ENCODE measurements around the gene BCL2L13.
A peak's percentile ranks its signal among the peaks of the same experiment; 100 is the strongest.
"Not testable (repeated sequence)": the region's sequence is repeated elsewhere in the genome, so short reads cannot be mapped to it uniquely, and the experiment has no call there.

The BCL2L13 gene

GRCh38 chr22:17636850-17637249, 1.7 kb upstream of the BCL2L13 start:
- DNase-seq (ENCODE audit: low spot score), result not testable (repeated sequence)

- no peak for DNase-seq (ENCODE audit: low spot score)
Measured at GRCh38 chr22:17637490-17638181, 921 bp upstream of the BCL2L13 start.

- DNase-seq (ENCODE audit: low spot score), result peak; percentile 51
Measured at GRCh38 chr22:17638182-17638431, 450 bp upstream of the BCL2L13 start.

GRCh38 chr22:17639247-17639741, 737 bp downstream of the BCL2L13 start:
- peak; percentile 66 for DNase-seq (ENCODE audit: low spot score)

GRCh38 chr22:17641269-17641668, 2.7 kb downstream of the BCL2L13 start:
- no peak for DNase-seq (ENCODE audit: low spot score)

- not testable (repeated sequence) for DNase-seq (ENCODE audit: low spot score)
Measured at GRCh38 chr22:17642357-17642756, 3.8 kb downstream of the BCL2L13 start.

- no peak for DNase-seq (ENCODE audit: low spot score)
Measured at GRCh38 chr22:17647452-17647851, 8.9 kb downstream of the BCL2L13 start.

- DNase-seq (ENCODE audit: low spot score), result no peak
Measured at GRCh38 chr22:17647991-17648390, 9.4 kb downstream of the BCL2L13 start.

- no peak for DNase-seq (ENCODE audit: low spot score)
Measured at GRCh38 chr22:17648569-17648968, 10.0 kb downstream of the BCL2L13 start.

- no peak for DNase-seq (ENCODE audit: low spot score)
Measured at GRCh38 chr22:17655289-17655688, 16.7 kb downstream of the BCL2L13 start.

GRCh38 chr22:17656870-17657395, 18.4 kb downstream of the BCL2L13 start:
- no peak for DNase-seq (ENCODE audit: low spot score)

- no peak for DNase-seq (ENCODE audit: low spot score)
Measured at GRCh38 chr22:17664414-17665055, 26.0 kb downstream of the BCL2L13 start.

- no peak for DNase-seq (ENCODE audit: low spot score)
Measured at GRCh38 chr22:17665248-17665647, 26.7 kb downstream of the BCL2L13 start.

GRCh38 chr22:17665854-17666253, 27.3 kb downstream of the BCL2L13 start:
- DNase-seq (ENCODE audit: low spot score), result no peak

- not testable (repeated sequence) for DNase-seq (ENCODE audit: low spot score)
Measured at GRCh38 chr22:17671521-17672092, 33.0 kb downstream of the BCL2L13 start.

- DNase-seq (ENCODE audit: low spot score), result no peak
Measured at GRCh38 chr22:17672417-17672991, 33.9 kb downstream of the BCL2L13 start.

GRCh38 chr22:17674152-17674551, 35.6 kb downstream of the BCL2L13 start:
- DNase-seq (ENCODE audit: low spot score), result no peak

- DNase-seq (ENCODE audit: low spot score), result no peak
Measured at GRCh38 chr22:17675584-17675983, 37.0 kb downstream of the BCL2L13 start.

GRCh38 chr22:17678817-17679385, 40.3 kb downstream of the BCL2L13 start:
- DNase-seq (ENCODE audit: low spot score), result no peak

- peak; percentile 12 for DNase-seq (ENCODE audit: low spot score)
Measured at GRCh38 chr22:17684245-17684644, 45.7 kb downstream of the BCL2L13 start.

- DNase-seq (ENCODE audit: low spot score), result no peak
Measured at GRCh38 chr22:17692841-17693240, 54.3 kb downstream of the BCL2L13 start.

GRCh38 chr22:17694193-17694592, 55.6 kb downstream of the BCL2L13 start:
- DNase-seq (ENCODE audit: low spot score), result no peak

- DNase-seq (ENCODE audit: low spot score), result no peak
Measured at GRCh38 chr22:17694752-17695151, 56.2 kb downstream of the BCL2L13 start.

All from germinal center (tissue), 1 donor.